Uterus (tissue), 4 donors: ENCODE measurements around the gene ASCC1. TPM values are rescaled to one million over a fixed set of nuclear protein-coding genes. Genes with fewer than 3 reads are reported as not detected.

ENCODE experiments used
- DNase-seq, 2 donors: peaks; one replicate each; pipeline ENCODE4 v3.0.0-alpha.2; 2019 to 2020
- H3K27ac ChIP-seq, 2 donors: fragments of 200-600 bp; sonication (generic); 1 replicate in 1 of 2; 2 replicates in 1 of 2; pipeline ENCODE4 v1.5.1; 2016 to 2018
- H3K27me3 ChIP-seq, 2 donors: fragments of 200-600 bp; sonication (generic); one replicate each; pipeline ENCODE4 v1.5.1; 2018 to 2019; ENCODE audit warnings: control low read depth in 1 of 2
- H3K36me3 ChIP-seq, 2 donors: fragments of 200-600 bp; sonication (generic); one replicate each; pipeline ENCODE4 v1.5.1; 2019; ENCODE audit warnings: control low read depth in 1 of 2
- H3K4me1 ChIP-seq, 2 donors: fragments of 200-600 bp; sonication (generic); one replicate each; pipeline ENCODE4 v1.5.1; 2018 to 2019; ENCODE audit warnings: control low read depth in 1 of 2
- H3K4me3 ChIP-seq, 2 donors: fragments of 200-600 bp; sonication (generic); 1 replicate in 1 of 2; 2 replicates in 1 of 2; pipeline ENCODE4 v1.5.1; 2018 to 2019; ENCODE audit warnings: mild to moderate bottlenecking in 1 of 2
- H3K9me3 ChIP-seq, 2 donors: fragments of 200-600 bp; sonication (generic); one replicate each; pipeline ENCODE4 v1.5.1; 2019; ENCODE audit warnings: control low read depth in 1 of 2
- POLR2A ChIP-seq, 2 donors: fragments of 450-650 bp; IDR thresholded peaks; one replicate each; pipeline ENCODE4 v1.6.1; 2016; ENCODE audit warnings: antibody characterized with exemption in 2 of 2, mild to moderate bottlenecking in 1 of 2, moderate library complexity in 1 of 2
- intact Hi-C: fragments of 100-400 bp; cut with DNase I; formaldehyde crosslinking; loops from one replicate; pipeline ENCODE4 v1.15.1; 2023; ENCODE audit warnings: low total_unique reads
- total RNA-seq, 4 donors: library from RNA; depleted of rRNA in 3 of 4; stranded (reverse); fragments of >200 nt in 3 of 4; gene quantifications; one replicate each; pipeline versions ENCODE4 v1.1.0 to v1.2.4, GENCODE V29; 2014 to 2023
- TF ChIP-seq, protein P1 (sequence below), 4 experiments: fragments of 200-600 bp in 2 of 4; fragments of 450-650 bp in 2 of 4; sonication (generic) in 2 of 4; IDR thresholded peaks; one replicate each; pipeline ENCODE4 v1.5.1; 2016 to 2019; ENCODE audit warnings: antibody characterized with exemption in 4 of 4, mild to moderate bottlenecking in 2 of 4, moderate library complexity in 1 of 4
- donor health status: DM: yes; HTN: yes; CAD: no.

The ASCC1 gene
- total RNA-seq, 4 donors from 2014 or later = 17.9 to 156 (median 38.4) TPM

DNA sequence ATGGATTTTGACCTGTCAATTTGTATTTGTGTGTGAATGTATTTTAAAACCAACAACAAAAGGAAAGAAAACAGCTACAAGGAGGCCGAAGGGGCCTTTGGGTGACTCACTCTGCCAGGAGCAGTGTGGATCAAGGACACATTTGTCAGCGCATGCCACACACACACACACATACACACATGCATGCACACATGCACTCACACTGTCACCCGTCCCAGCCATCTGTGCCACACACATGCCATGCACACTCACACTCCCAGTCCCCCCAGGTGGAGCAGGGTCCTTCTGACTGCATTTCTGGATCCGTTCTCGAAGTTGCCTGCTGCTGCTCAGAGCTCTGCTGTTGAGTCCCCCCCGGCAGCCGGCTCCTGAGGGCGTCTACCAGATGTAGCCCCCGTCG is 153.7 kb downstream of the ASCC1 start:
- Histone ChIP-seq H3K27me3 (no peaks in the 10 kb centered on the region), H3K4me1 (no peaks in the 10 kb centered on the region), H3K4me3 (no peak overlapping the region), H3K9me3 (no peaks in the 10 kb centered on the region), H3K27ac (no peak overlapping the region), H3K36me3 (no peaks in the 10 kb centered on the region)
- TF ChIP-seq, protein P1, sequence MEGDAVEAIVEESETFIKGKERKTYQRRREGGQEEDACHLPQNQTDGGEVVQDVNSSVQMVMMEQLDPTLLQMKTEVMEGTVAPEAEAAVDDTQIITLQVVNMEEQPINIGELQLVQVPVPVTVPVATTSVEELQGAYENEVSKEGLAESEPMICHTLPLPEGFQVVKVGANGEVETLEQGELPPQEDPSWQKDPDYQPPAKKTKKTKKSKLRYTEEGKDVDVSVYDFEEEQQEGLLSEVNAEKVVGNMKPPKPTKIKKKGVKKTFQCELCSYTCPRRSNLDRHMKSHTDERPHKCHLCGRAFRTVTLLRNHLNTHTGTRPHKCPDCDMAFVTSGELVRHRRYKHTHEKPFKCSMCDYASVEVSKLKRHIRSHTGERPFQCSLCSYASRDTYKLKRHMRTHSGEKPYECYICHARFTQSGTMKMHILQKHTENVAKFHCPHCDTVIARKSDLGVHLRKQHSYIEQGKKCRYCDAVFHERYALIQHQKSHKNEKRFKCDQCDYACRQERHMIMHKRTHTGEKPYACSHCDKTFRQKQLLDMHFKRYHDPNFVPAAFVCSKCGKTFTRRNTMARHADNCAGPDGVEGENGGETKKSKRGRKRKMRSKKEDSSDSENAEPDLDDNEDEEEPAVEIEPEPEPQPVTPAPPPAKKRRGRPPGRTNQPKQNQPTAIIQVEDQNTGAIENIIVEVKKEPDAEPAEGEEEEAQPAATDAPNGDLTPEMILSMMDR (IDR thresholded peaks at IDR 0.05) = no peak
- DNase-seq = no peak
- intact Hi-C loops = no loop called here

DNA sequence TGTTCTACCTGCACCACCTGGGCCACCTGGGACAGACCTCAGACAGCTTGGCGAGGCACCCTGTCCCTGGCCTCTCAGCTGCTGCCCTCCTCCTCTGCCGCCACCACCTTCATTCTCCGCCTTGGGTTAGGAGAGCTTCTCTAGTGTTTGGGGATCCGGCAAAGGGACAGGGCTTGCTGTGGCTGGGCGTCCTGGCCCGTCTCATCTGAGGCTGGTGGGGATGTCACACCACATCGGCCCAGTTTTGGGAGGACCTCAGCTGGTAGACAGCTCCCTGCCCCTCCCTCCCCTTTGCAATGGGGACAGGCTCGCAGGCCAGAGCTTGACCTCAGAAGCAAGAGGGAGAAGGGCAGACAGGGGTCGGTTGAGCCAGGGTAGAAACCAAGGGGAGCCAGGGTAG is 154.1 kb downstream of the ASCC1 start:
- DNase-seq = no peak
- Histone ChIP-seq H3K27ac (no peak overlapping the region), H3K27me3 (no peaks in the 10 kb centered on the region), H3K36me3 (no peaks in the 10 kb centered on the region), H3K4me3 (no peak overlapping the region), H3K4me1 (no peaks in the 10 kb centered on the region), H3K9me3 (no peaks in the 10 kb centered on the region)
- intact Hi-C loops = no loop called here
- TF ChIP-seq, protein P1 (IDR thresholded peaks at IDR 0.05) = no peak
- no peak for TF ChIP-seq POLR2A (IDR thresholded peaks at IDR 0.05)

DNA sequence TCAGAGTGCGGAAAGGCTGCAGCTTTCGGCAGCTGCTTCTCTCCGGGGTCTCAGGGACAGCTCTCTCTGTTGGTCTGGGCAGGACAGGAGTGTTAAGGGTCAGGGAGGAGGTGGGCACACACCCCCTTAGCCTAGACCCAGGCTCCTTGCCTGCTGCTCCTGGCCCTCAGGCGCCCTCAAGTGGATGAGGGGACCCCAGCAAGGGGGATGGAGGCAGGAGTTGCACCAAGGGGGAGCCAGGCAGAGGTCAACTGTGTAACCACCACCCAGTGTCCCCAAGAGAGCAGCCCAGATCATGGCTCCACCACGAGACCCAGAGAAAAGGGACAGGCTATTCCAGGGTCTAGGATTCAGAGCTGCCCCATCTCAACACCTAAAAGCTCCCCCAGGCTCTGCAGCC is 154.6 kb downstream of the ASCC1 start:
- no peak overlapping the region for H3K4me3 ChIP-seq
- no peak for DNase-seq
- TF ChIP-seq POLR2A (IDR thresholded peaks at IDR 0.05) = no peak
- TF ChIP-seq, protein P1 (IDR thresholded peaks at IDR 0.05) = no peak
- no peaks in the 10 kb centered on the region for H3K9me3 ChIP-seq
- no peak overlapping the region for H3K27ac ChIP-seq
- intact Hi-C loops = no loop called here
- H3K4me1 ChIP-seq = no peaks in the 10 kb centered on the region
- no peaks in the 10 kb centered on the region for H3K27me3 ChIP-seq
- H3K36me3 ChIP-seq = no peaks in the 10 kb centered on the region

DNA sequence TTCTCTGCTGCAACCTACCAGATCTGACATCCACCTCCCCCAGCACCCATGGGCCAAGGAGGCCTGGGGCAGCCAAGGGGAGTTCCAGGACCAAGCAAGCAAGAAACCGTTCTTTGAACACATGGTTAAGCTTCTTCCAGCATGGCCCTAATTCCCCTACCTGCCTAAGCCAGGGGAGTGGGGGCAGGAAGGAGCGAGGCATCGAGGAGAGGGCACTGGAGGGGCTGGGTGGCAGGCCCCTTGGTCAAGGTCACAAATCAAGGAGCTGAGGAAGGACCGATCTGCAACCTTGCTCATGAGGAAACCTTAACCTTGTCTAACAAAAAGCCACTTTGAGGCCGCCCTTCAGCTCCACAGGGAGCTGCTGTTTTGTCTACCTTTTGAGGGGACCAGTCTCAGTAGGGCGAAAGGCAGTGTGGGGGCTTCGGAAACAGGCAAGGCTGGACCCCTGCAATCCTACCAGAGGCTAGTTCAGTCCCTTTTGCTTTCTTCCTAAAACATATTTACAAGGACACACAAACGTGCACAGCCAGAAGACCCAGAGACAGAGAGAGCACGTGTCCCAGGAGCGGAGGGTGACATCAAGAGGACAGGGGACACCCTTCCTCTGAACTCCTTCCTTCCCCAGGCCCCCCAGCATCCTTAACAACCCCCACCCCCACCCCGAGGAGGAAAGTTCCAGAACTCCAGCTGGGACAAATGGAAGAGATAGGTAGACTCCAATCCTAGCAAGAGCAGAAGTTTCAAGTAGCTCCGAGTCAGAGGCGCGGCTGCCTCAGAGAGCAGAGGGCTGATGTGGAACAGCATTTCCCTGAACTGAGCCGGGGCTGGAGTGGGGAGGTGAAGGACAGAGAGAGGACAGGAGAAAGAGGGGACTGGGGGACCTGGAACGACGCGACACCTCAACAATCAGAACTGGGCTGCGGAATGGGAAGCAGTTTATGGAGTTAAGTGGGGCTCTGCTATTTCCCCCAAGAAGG is 155.9 kb downstream of the ASCC1 start:
- no peak for DNase-seq
- intact Hi-C loops = no loop called here
- TF ChIP-seq, protein P1 (IDR thresholded peaks at IDR 0.05) = no peak
- no peak for TF ChIP-seq POLR2A (IDR thresholded peaks at IDR 0.05)

More for the DNA sequence above, 155.9 kb downstream of the ASCC1 start:
- Histone ChIP-seq H3K27me3 (no peaks in the 10 kb centered on the region), H3K4me3 (no peak overlapping the region), H3K4me1 (no peaks in the 10 kb centered on the region), H3K9me3 (no peaks in the 10 kb centered on the region), H3K36me3 (no peaks in the 10 kb centered on the region), H3K27ac (no peak overlapping the region)
